K562 treated with DMSO at 1 percent for 48 hours (cell line): ENCODE data around the gene SMAP2. TPM values are rescaled to one million over a fixed set of nuclear protein-coding genes. Genes with fewer than 3 reads are reported as not detected.

ENCODE experiments used
- total RNA-seq: library from RNA; unstranded; fragments of 300-600 nt; gene quantifications from 2 replicates; pipeline ENCODE4 v1.2.3, GENCODE V29; 2022; ENCODE audit warnings: low replicate concordance; ENCODE audit errors: extremely low read depth

Gene SMAP2
- 156 TPM in 1 of 2 replicates, not detected in the other for total RNA-seq

DNA sequence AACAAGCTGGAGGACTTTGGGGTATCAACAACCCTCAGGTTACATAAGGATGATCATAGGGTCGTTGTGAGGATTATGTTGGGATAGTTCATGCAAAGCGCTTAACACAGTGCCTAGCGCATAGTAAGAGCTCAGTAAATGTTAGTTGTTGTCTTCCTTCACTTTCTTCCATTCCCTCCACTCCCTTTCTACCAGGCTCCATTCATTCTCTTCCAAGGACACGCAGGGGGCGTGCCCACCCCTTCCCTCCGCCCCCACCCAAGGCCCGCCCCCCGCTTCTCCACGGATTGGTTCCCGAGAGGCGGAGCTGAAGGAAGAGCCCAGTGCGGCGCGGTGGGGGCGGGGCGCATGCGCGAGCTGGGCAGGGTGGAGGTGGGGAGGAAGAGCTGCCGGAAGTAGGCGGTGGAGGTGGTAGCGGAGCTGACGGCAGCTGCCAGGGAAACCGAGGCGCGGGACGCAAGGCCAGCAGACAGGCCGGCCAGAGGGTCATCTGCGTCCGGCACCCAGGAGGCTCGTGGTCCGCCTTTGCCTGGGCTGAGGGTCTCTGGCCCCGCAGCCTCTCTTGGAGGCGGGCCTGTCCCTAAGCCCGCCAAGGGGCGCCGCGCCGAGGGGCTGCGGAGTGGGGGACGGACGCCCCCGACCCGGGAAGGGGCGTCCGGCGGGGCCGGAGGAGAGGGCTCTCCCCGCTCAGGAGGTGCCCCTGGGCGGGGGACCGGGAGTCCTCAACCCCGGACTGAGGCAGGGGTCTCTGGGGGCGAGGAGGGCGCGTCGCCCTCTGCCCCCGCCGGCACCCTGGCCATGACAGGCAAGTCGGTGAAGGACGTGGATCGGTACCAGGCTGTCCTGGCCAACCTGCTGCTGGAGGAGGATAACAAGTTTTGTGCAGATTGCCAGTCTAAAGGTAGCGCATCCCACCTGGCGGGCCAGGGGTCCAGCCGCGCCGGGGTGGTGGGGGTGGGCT is at the start of gene SMAP2:
Gene SMAP2 (plus strand): TSS at position 405 of the 961 bp plus-strand sequence. CDS start 394 bp downstream, at position 799.

DNA sequence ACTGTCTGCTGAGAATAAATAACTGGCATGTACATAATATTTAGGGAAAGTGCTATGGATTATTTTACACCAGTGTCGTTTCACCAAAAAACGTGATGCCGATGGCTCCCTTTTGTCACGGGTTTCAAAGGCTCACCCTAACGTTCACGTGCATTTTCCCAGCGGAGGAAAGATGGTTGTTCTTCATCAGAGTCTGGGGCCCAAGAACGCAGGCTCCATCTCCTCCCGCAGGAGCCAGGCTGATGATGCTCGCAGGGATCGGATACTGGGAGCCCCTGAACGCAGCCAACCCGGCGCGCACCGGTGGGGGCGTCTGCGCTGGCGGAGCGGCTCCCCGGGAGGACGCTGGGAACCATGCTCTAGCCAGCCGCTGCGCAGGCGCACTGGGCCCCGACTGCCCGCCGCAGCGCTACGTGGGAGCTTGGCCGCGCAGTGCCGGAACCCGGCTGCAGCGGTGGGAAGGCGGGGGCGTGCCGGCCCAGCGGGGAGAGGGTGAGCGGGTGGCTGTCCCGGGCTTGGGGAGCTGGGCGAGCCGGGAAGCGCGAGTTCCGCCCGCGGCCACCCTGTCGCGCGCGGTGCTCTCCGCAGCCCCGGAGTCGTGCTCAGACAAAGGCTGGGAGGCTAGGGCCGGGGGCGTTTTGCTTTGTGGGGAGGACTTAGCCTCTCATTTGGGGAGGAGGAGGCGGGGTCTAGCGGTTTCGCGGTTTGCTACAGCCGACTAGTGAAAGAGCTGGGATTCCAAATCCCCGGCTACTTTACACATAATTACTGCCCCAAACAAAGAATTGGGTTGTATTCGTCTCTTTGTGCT is 76.4 kb downstream of the SMAP2 start, which contains the start of gene ZFP69B:
Gene ZFP69B (plus strand): TSS at position 793 of the 811 bp plus-strand sequence. CDS start 486 bp downstream, outside the sequence.

Other genes starting within 250 kb of the SMAP2 start
- not detected in 2 replicates for gene RLF, start 212.3 kb upstream of the SMAP2 start, total RNA-seq
- not detected in 2 replicates for gene TMCO2, start 125.8 kb upstream of the SMAP2 start, total RNA-seq
- not detected in 2 replicates for gene ZMPSTE24, start 115.5 kb upstream of the SMAP2 start, total RNA-seq
- gene COL9A2, start 56.4 kb upstream of the SMAP2 start, total RNA-seq, result not detected in 2 replicates
- not detected in 2 replicates for gene ZFP69B, start 76.7 kb downstream of the SMAP2 start, total RNA-seq
- gene ZFP69, start 103.6 kb downstream of the SMAP2 start, total RNA-seq, result not detected in 2 replicates
- gene EXO5, start 135.0 kb downstream of the SMAP2 start, total RNA-seq, result not detected in 2 replicates
- not detected in 2 replicates for gene ZNF684, start 157.9 kb downstream of the SMAP2 start, total RNA-seq